NB4 (cell line): ENCODE data around the gene C16orf86.

ENCODE experiments used
- POLR2A ChIP-seq: IDR thresholded peaks from 2 replicates; pipeline ENCODE4 v1.6.1; 2011; ENCODE audit warnings: mild to moderate bottlenecking; ENCODE audit not compliant: insufficient read length; ENCODE audit errors: extremely low read depth
- TF ChIP-seq, protein P1 (sequence below): IDR thresholded peaks from one replicate; pipeline ENCODE4 v1.5.1; 2012; ENCODE audit warnings: low read depth, low read length

DNA sequence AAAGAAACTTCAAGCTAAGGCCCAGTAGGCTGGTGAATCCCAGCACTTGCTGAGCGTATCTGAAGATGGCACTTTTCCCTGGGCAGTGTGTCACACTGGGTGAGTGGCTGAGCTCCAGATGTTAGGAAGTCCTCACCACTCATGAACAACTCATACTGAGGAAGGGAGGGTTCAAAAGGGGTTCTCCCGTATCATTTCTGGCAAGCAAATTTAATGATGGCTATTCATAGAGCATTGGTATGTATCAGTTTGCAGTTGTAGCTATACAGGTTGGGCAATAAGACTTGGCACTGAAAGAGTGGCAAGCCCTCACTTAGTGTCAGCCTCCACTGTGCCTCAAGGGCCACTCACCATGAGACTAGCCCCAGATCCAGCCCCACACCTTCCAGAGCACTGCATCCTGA, 41.8 kb downstream of the C16orf86 start:
- TF ChIP-seq, protein P1, sequence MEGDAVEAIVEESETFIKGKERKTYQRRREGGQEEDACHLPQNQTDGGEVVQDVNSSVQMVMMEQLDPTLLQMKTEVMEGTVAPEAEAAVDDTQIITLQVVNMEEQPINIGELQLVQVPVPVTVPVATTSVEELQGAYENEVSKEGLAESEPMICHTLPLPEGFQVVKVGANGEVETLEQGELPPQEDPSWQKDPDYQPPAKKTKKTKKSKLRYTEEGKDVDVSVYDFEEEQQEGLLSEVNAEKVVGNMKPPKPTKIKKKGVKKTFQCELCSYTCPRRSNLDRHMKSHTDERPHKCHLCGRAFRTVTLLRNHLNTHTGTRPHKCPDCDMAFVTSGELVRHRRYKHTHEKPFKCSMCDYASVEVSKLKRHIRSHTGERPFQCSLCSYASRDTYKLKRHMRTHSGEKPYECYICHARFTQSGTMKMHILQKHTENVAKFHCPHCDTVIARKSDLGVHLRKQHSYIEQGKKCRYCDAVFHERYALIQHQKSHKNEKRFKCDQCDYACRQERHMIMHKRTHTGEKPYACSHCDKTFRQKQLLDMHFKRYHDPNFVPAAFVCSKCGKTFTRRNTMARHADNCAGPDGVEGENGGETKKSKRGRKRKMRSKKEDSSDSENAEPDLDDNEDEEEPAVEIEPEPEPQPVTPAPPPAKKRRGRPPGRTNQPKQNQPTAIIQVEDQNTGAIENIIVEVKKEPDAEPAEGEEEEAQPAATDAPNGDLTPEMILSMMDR = no peak
- no peak for TF ChIP-seq POLR2A
